ENCODE measurements around the gene ECM2.
"Not testable (repeated sequence)": the region's sequence is repeated elsewhere in the genome, so short reads cannot be mapped to it uniquely, and the experiment has no call there.

DNA sequence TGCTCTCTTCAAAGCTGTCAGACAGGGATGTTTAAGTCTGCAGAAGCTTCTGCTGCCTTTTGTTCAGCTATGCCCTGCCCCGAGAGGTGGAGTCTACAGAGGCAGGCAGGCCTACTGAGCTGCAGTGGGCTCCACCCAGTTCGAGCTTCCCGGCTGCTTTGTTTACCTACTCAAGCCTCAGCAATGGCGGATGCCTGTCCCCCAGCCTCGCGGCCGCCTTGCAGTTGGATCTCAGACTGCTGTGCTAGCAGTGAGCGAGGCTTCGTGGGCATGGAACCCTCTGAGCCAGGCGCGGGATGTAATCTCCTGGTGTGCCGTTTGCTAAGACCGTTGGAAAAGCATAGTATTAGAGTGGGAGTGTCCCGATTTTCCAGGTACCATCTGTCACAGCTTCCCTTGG is 37.8 kb upstream of the ECM2 start:
- not testable (repeated sequence) for TF ChIP-seq EZH2phosphoT487 (IDR thresholded peaks at IDR 0.05; ENCODE audit: insufficient read depth, low read depth); EZH2 (IDR thresholded peaks at IDR 0.05; ENCODE audit: insufficient read depth, poor library complexity, severe bottlenecking)

All from GM23248 (cell line).